B cell (primary cell): Measurements from ENCODE around the gene CCND1. TPM values are rescaled to one million over a fixed set of nuclear protein-coding genes. Genes with fewer than 3 reads are reported as not detected.

Experiments
- ATAC-seq: fragments of 200-7000 bp; cut with Tn5 transposase; one replicate; pipeline ENCODE4 v1.10.0; 2021; ENCODE audit warnings: low read depth, mild to moderate bottlenecking, moderate number of reproducible peaks, moderate library complexity
- CTCF ChIA-PET: fragments of 350-600 bp; sonication (Branson Sonifier 250); formaldehyde crosslinking; loops from one replicate; lab custom pipeline; 2021; ENCODE audit warnings: antibody characterized with exemption, inconsistent platforms; lab: Charles Lee
- POLR2A ChIA-PET: fragments of 350-600 bp; sonication (Branson Sonifier 250); formaldehyde crosslinking; loops from one replicate; lab custom pipeline; 2021; ENCODE audit warnings: antibody characterized with exemption; lab: Charles Lee
- DNase-seq: peaks from one replicate; pipeline ENCODE4 v3.0.0; 2013
- H2AFZ ChIP-seq: 2 replicates; pipeline ENCODE4 v1.6.1; 2012; ENCODE audit warnings: mild to moderate bottlenecking, low read depth, low read length; ENCODE audit not compliant: insufficient read depth, poor library complexity, severe bottlenecking
- H3K27ac ChIP-seq, 2 donors: 1 replicate in 1 of 2; 2 replicates in 1 of 2; pipeline ENCODE4 v1.5.1; 2012 to 2013; ENCODE audit warnings: low read length in 2 of 2, mild to moderate bottlenecking in 2 of 2, moderate library complexity in 1 of 2
- H3K27me3 ChIP-seq, 4 experiments: fragments of 200-600 bp in 1 of 4; sonication (generic) in 1 of 4; replicated peaks in 1 of 4; 1 replicate in 2 of 4; 2 replicates in 2 of 4; pipeline versions ENCODE4 v1.6.1 to v1.7.0; 2013 to 2016; ENCODE audit warnings: low read length in 3 of 4, mild to moderate bottlenecking in 2 of 4, mixed read lengths in 1 of 4, moderate library complexity in 1 of 4; ENCODE audit not compliant: insufficient read depth in 4 of 4, control insufficient read depth in 3 of 4; ENCODE audit errors: control extremely low read depth in 1 of 4
- H3K36me3 ChIP-seq, 2 experiments: replicated peaks in 1 of 2; 1 replicate in 1 of 2; 2 replicates in 1 of 2; pipeline versions ENCODE4 v1.6.1 to v1.7.1; 2013; ENCODE audit warnings: low read length in 1 of 2; ENCODE audit not compliant: insufficient read depth in 2 of 2, control insufficient read depth in 1 of 2; ENCODE audit errors: control extremely low read depth in 1 of 2, extremely low read depth in 1 of 2
- H3K4me1 ChIP-seq, 2 donors: fragments of 200-600 bp in 1 of 2; sonication (generic) in 1 of 2; 1 replicate in 1 of 2; 2 replicates in 1 of 2; pipeline versions ENCODE4 v1.5.1 to v1.6.1; 2013 to 2017; ENCODE audit warnings: low read length in 2 of 2; ENCODE audit not compliant: control insufficient read depth in 2 of 2, insufficient read depth in 2 of 2
- H3K4me2 ChIP-seq: replicated peaks from 2 replicates; pipeline ENCODE3; 2012; ENCODE audit warnings: mild to moderate bottlenecking, low read depth, low read length; ENCODE audit not compliant: poor library complexity, severe bottlenecking
- H3K4me3 ChIP-seq, 5 experiments: fragments of 200-600 bp in 1 of 5; sonication (generic) in 1 of 5; 1 replicate in 3 of 5; 2 replicates in 2 of 5; pipeline versions ENCODE4 v1.5.1 to v1.7.0; 2011 to 2016; ENCODE audit warnings: low read length in 4 of 5, mild to moderate bottlenecking in 4 of 5, low read depth in 2 of 5, control low read depth in 1 of 5, moderate library complexity in 1 of 5; ENCODE audit not compliant: insufficient read depth in 1 of 5; ENCODE audit errors: control extremely low read depth in 1 of 5, extremely low read depth in 1 of 5
- H3K79me2 ChIP-seq: fragments of 200-600 bp; sonication (generic); one replicate; pipeline ENCODE4 v1.6.0; 2016; ENCODE audit warnings: low read length; ENCODE audit not compliant: control insufficient read depth, insufficient read depth
- H3K9ac ChIP-seq: fragments of 200-600 bp; sonication (generic); 2 replicates; pipeline ENCODE4 v1.6.1; 2017; ENCODE audit warnings: mild to moderate bottlenecking, low read length, moderate library complexity
- H3K9me3 ChIP-seq, 3 donors: one replicate each; pipeline versions ENCODE4 v1.6.1 to v1.7.1; 2013; ENCODE audit warnings: low read length in 2 of 3; ENCODE audit not compliant: control insufficient read depth in 2 of 3, insufficient read depth in 1 of 3; ENCODE audit errors: control extremely low read depth in 1 of 3
- H4K20me1 ChIP-seq: 2 replicates; pipeline ENCODE4 v1.6.0; 2012; ENCODE audit warnings: mild to moderate bottlenecking, low read length; ENCODE audit not compliant: insufficient read depth, control insufficient read depth, poor library complexity, severe bottlenecking
- H3K27ac Mint-ChIP-seq: one replicate; pipeline ENCODE4 v1.8.0; 2021; ENCODE audit warnings: mixed read lengths
- H3K27me3 Mint-ChIP-seq: one replicate; pipeline ENCODE4 v1.8.0; 2021; ENCODE audit warnings: mixed read lengths
- H3K4me1 Mint-ChIP-seq: one replicate; pipeline ENCODE4 v1.8.0; 2021; ENCODE audit warnings: mixed read lengths
- H3K4me3 Mint-ChIP-seq: one replicate; pipeline ENCODE4 v1.8.0; 2021; ENCODE audit warnings: mixed read lengths
- H3K9me3 Mint-ChIP-seq: one replicate; pipeline ENCODE4 v1.8.0; 2022; ENCODE audit warnings: mixed read lengths; ENCODE audit not compliant: insufficient read depth
- CTCF ChIP-seq: fragments of 200-600 bp; IDR thresholded peaks from one replicate; pipeline ENCODE4 v1.8.0; 2022; ENCODE audit warnings: antibody characterized with exemption, mild to moderate bottlenecking
- EZH2 ChIP-seq: IDR thresholded peaks from 2 replicates; pipeline ENCODE4 v1.6.1; 2012; ENCODE audit warnings: borderline replicate concordance, low read depth, mild to moderate bottlenecking, moderate library complexity, low read length; ENCODE audit not compliant: insufficient read depth, poor library complexity, severe bottlenecking
- WGBS: methylation state at CpG from one replicate; pipeline ENCODE4 v1.1.5; 2013; ENCODE audit warnings: missing lambda C conversion rate; ENCODE audit not compliant: insufficient coverage; 5-methylcytosine and 5-hydroxymethylcytosine counted together
- intact Hi-C: fragments of 100-400 bp; cut with micrococcal nuclease; formaldehyde crosslinking; loops from one replicate; pipeline ENCODE4 v1.10.0; 2022
- polyA plus RNA-seq: library from polyadenylated mRNA; depleted of rRNA; stranded (reverse); fragments of >200 nt; gene quantifications from 2 replicates; pipeline ENCODE4 v1.2.3, GENCODE V29; 2012
- total RNA-seq, 2 donors: library from RNA; stranded (reverse); fragments of 120-200 nt in 1 of 2; gene quantifications; 1 replicate in 1 of 2; 2 replicates in 1 of 2; pipeline versions ENCODE4 v1.2.3 to v1.2.4, GENCODE V29; 2013 to 2022

The CCND1 gene
- total and polyA plus RNA-seq, 2 donors (not counting 1 experiment from before 2014, with no cell fraction given): 4.9 to 8.8 TPM

GRCh38 chr11:69630424-69630823 is 10.5 kb upstream of the CCND1 start:
- Histone ChIP-seq H3K4me1 (no peaks in the 10 kb centered on the region), H3K27me3 (peaks cover 0 to 12% (median 2%) of the 10 kb centered on the region in 4 experiments), H4K20me1 (no peaks in the 10 kb centered on the region), H3K9me3 (peaks cover 0 to 37% (median 13%) of the 10 kb centered on the region in 3 donors), H3K79me2 (no peaks in the 10 kb centered on the region), H3K4me2 (no peak overlapping the region), H3K27ac (no peak overlapping the region), H3K4me3 (no peak overlapping the region), H3K9ac (no peak overlapping the region), H3K36me3 (no peaks in the 10 kb centered on the region), H2AFZ (no peak overlapping the region)
- peaks cover 40% of the 10 kb centered on the region for H3K27me3 Mint-ChIP-seq
- no peaks in the 10 kb centered on the region for H3K4me1 Mint-ChIP-seq
- no peak overlapping the region for H3K4me3 Mint-ChIP-seq
- H3K9me3 Mint-ChIP-seq: no peaks in the 10 kb centered on the region
- intact Hi-C loops: no loop called here
- 98% methylated on average over 5 of the region's 8 CpGs for WGBS
- ChIA-PET POLR2A (no interaction called here), CTCF (no interaction called here)
- ATAC-seq (no peak), DNase-seq (no peak)
- no peak for TF ChIP-seq CTCF
- no peak for TF ChIP-seq EZH2
- H3K27ac Mint-ChIP-seq: no peak overlapping the region

GRCh38 chr11:69632900-69633299 is 8.1 kb upstream of the CCND1 start:
- H3K27me3 Mint-ChIP-seq: peaks cover 39% of the 10 kb centered on the region
- CTCF ChIA-PET: no interaction called here
- DNase-seq: no peak

More at GRCh38 chr11:69632900-69633299, 8.1 kb upstream of the CCND1 start:
- Mint-ChIP-seq H3K9me3 (no peaks in the 10 kb centered on the region), H3K4me3 (no peak overlapping the region), H3K4me1 (peaks cover 11% of the 10 kb centered on the region), H3K27ac (no peak overlapping the region)
- no peak overlapping the region for H3K9ac ChIP-seq
- no peak overlapping the region for H3K4me3 ChIP-seq
- no peak for ATAC-seq
- H3K27ac ChIP-seq: no peak overlapping the region
- H3K79me2 ChIP-seq: no peaks in the 10 kb centered on the region
- no peaks in the 10 kb centered on the region for H3K36me3 ChIP-seq
- WGBS: 100% methylated on average over 1 of the region's 4 CpGs
- peaks cover 0 to 31% (median 18%) of the 10 kb centered on the region in 4 experiments for H3K27me3 ChIP-seq
- H3K4me2 ChIP-seq: no peak overlapping the region
- H3K4me1 ChIP-seq: peaks cover 13 to 15% of the 10 kb centered on the region in 2 donors
- H4K20me1 ChIP-seq: no peaks in the 10 kb centered on the region
- peaks cover 0 to 46% (median 13%) of the 10 kb centered on the region in 3 donors for H3K9me3 ChIP-seq
- POLR2A ChIA-PET: no interaction called here
- H2AFZ ChIP-seq: no peak overlapping the region
- no peak for TF ChIP-seq CTCF
- no peak for TF ChIP-seq EZH2
- intact Hi-C loops: no loop called here
